Measurements from ENCODE around the gene ANK2. TPM values are rescaled to one million over a fixed set of nuclear protein-coding genes. Genes with fewer than 3 reads are reported as not detected.

ANK2 gene
- total RNA-seq, 1 donor from 2014 or later: 1,513 TPM

DNA sequence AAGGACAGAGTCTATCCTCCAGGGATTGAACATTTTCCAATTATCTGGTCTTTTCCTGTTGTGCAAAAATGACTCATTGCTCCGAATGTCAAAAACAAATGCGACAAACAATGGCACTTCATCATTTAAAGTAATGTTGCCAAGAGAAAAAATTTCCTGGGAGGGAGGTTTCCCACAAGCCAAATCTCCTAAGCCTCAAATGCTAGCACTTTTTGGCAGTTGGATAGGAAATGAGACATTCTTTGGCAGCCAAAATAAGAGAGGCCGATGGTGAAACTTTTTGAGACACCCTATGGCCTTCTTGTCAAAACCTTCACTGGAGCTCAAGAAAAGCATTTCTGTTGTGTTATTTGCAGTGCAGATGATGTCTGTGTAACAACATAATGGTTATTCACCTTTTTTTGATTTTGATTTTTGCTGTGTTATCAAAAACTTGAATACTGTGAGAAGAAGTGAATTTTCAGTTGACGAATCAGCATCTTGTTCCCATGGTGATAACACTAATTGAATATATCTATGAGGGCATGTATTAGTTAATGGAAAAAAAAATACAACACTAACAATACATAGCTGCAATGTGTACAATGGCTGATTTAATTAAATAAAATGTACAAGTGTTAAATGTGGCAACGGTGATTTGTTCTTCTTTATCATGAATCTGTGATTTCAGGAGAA lies 333.8 kb downstream of the ANK2 start:
- H3K4me3 Mint-ChIP-seq (ENCODE audit: unreplicated experiment): no peak overlapping the region
- H3K4me1 Mint-ChIP-seq (ENCODE audit: low read depth, unreplicated experiment): peaks cover 10% of the 10 kb centered on the region
- peaks cover 33% of the 10 kb centered on the region for H3K9me3 Mint-ChIP-seq (ENCODE audit: unreplicated experiment)
- DNase-seq: no peak
- H3K27me3 Mint-ChIP-seq (ENCODE audit: unreplicated experiment): peaks cover 12% of the 10 kb centered on the region
- no peak for TF ChIP-seq CTCF (IDR thresholded peaks at IDR 0.05; ENCODE audit: partially characterized antibody, unreplicated experiment)
- H3K36me3 Mint-ChIP-seq (ENCODE audit: unreplicated experiment): peaks cover 5% of the 10 kb centered on the region
- H3K27ac Mint-ChIP-seq (ENCODE audit: unreplicated experiment): no peak overlapping the region

- TF ChIP-seq CTCF (IDR thresholded peaks at IDR 0.05; ENCODE audit: partially characterized antibody, unreplicated experiment): no peak
- H3K9me3 Mint-ChIP-seq (ENCODE audit: unreplicated experiment): peaks cover 25% of the 10 kb centered on the region
- H3K4me3 Mint-ChIP-seq (ENCODE audit: unreplicated experiment): no peak overlapping the region
- H3K36me3 Mint-ChIP-seq (ENCODE audit: unreplicated experiment): peaks cover 1% of the 10 kb centered on the region
- peaks cover 10% of the 10 kb centered on the region for H3K27me3 Mint-ChIP-seq (ENCODE audit: unreplicated experiment)
- peak overlapping the region; percentile 49 for H3K27ac Mint-ChIP-seq (ENCODE audit: unreplicated experiment)
- peaks cover 10% of the 10 kb centered on the region for H3K4me1 Mint-ChIP-seq (ENCODE audit: low read depth, unreplicated experiment)
- DNase-seq: no peak
These were observed 335.1 kb downstream of the ANK2 start for GRCh38 chr4:113384600-113384999.

- Mint-ChIP-seq H3K9me3 (ENCODE audit: unreplicated experiment) (peaks cover 23% of the 10 kb centered on the region), H3K4me3 (ENCODE audit: unreplicated experiment) (no peak overlapping the region), H3K27me3 (ENCODE audit: unreplicated experiment) (peaks cover 7% of the 10 kb centered on the region), H3K4me1 (ENCODE audit: low read depth, unreplicated experiment) (peaks cover 10% of the 10 kb centered on the region), H3K27ac (ENCODE audit: unreplicated experiment) (peak overlapping the region; percentile 8), H3K36me3 (ENCODE audit: unreplicated experiment) (no peaks in the 10 kb centered on the region)
- DNase-seq: no peak
- no peak for TF ChIP-seq CTCF (IDR thresholded peaks at IDR 0.05; ENCODE audit: partially characterized antibody, unreplicated experiment)
These were observed 335.9 kb downstream of the ANK2 start for GRCh38 chr4:113385281-113385899.

- Mint-ChIP-seq H3K27ac (ENCODE audit: unreplicated experiment) (no peak overlapping the region), H3K36me3 (ENCODE audit: unreplicated experiment) (no peaks in the 10 kb centered on the region), H3K9me3 (ENCODE audit: unreplicated experiment) (peaks cover 14% of the 10 kb centered on the region), H3K4me1 (ENCODE audit: low read depth, unreplicated experiment) (peaks cover 10% of the 10 kb centered on the region), H3K4me3 (ENCODE audit: unreplicated experiment) (no peak overlapping the region), H3K27me3 (ENCODE audit: unreplicated experiment) (peaks cover 4% of the 10 kb centered on the region)
- DNase-seq: no peak
- TF ChIP-seq CTCF (IDR thresholded peaks at IDR 0.05; ENCODE audit: partially characterized antibody, unreplicated experiment): no peak
These were observed 339.7 kb downstream of the ANK2 start for GRCh38 chr4:113389160-113389559.

GRCh38 chr4:113390850-113391249 lies 341.4 kb downstream of the ANK2 start:
- no peaks in the 10 kb centered on the region for H3K27me3 Mint-ChIP-seq (ENCODE audit: unreplicated experiment)
- no peaks in the 10 kb centered on the region for H3K36me3 Mint-ChIP-seq (ENCODE audit: unreplicated experiment)
- peaks cover 5% of the 10 kb centered on the region for H3K9me3 Mint-ChIP-seq (ENCODE audit: unreplicated experiment)
- H3K4me1 Mint-ChIP-seq (ENCODE audit: low read depth, unreplicated experiment): peaks cover 13% of the 10 kb centered on the region
- DNase-seq: no peak
- no peak overlapping the region for H3K4me3 Mint-ChIP-seq (ENCODE audit: unreplicated experiment)
- no peak overlapping the region for H3K27ac Mint-ChIP-seq (ENCODE audit: unreplicated experiment)
- no peak for TF ChIP-seq CTCF (IDR thresholded peaks at IDR 0.05; ENCODE audit: partially characterized antibody, unreplicated experiment)

Data from glutamatergic neuron (in vitro differentiated cells).